Measurements from ENCODE around the gene TIMM13.
"Not testable (repeated sequence)": the region's sequence is repeated elsewhere in the genome, so short reads cannot be mapped to it uniquely, and the experiment has no call there.

TIMM13 gene

DNA sequence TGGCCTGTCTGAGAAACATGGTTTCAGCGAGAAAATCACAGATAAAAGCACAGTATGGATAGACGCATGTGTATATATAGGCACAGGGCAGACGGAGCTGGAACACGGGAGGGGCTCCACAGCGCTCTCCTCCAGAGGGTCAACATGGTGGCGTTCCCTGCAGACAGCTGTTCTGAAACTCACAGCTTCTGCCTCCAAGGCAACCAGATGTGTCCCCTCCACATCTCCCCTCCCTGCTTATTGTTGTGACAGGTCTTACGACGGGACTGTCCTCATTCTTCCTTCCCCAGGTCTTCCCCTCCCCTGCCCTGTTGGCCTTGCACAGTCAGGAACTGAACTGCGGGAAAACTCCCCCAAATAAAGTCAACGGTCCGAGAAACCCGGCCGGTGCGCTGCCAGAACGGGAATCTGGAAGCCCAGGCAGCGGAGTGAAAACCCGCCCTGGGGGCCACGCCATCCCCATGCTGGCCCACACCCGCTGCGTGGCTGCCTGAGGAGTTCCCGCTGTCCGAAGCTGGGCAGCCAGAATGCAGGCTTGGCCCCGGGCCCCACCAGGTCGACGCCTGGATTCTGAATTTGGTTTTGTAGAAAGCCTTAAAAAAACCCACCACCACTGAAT is 2.6 kb upstream of the TIMM13 start:
- no peak for DNase-seq

DNA sequence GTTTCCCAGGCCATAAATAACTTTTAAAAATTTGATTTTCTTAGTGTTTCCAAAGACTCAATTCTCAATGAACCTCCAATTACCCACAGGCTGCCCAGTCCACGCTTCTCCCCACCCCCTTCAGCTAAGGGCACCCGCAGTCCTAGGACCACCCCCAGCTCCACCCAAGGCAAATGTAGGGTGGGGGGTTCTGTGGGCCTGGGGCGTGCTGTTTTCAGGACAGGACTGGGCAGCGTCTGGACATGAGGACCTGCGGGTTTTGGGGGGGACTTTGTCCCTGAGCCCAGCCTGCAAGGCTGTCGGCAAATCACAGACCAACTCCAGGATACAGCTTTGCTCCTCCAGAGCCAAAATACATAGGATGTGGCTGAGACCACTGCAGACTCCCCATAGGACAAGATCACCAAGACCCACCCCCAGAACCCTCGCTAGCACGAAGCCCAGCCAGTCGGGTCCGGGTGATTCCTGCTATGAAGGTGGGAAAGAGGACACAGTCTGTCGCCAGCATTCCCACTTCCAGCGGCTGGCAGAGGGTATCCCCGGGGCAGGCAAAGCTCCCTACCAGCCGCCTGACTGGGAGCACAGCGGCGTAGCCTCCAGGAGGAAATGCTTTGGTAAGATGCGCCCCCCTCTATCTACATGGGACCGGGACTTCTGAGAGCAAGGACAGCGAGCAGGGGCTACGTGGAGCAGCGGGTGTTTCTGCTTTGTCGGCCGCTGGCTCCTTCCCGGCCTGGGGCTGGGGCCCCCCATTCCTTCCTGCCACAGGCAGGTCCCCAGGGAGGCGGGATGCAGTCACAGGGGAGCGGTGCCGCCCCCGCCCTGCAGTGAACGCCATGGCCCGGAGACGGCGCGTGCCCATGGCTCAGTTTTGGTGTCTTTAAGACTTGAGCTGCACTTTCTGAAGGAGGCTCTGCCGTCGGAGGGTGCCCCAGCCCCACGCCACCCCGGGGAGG is 1.6 kb upstream of the TIMM13 start:
- no peak for DNase-seq

DNA sequence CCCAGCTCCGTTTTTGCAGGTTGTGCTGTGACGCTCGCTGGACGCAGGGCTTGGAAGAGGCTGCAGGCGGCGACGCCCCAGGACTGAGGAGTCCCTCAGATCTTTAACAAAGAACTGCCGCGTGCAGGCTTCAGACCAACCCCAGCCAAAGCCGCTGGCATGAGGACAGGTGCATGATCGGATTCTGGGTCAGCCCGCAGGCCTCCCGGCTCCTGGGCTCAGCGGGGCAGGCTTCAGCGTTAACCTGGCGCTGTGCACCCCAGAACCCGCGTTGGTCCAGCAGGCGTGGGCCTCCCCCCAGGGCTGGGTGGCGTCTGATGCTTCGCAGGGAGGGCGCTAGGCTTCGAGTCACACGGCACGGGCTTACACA is 920 bp upstream of the TIMM13 start:
- DNase-seq, result peak; percentile 1

DNA sequence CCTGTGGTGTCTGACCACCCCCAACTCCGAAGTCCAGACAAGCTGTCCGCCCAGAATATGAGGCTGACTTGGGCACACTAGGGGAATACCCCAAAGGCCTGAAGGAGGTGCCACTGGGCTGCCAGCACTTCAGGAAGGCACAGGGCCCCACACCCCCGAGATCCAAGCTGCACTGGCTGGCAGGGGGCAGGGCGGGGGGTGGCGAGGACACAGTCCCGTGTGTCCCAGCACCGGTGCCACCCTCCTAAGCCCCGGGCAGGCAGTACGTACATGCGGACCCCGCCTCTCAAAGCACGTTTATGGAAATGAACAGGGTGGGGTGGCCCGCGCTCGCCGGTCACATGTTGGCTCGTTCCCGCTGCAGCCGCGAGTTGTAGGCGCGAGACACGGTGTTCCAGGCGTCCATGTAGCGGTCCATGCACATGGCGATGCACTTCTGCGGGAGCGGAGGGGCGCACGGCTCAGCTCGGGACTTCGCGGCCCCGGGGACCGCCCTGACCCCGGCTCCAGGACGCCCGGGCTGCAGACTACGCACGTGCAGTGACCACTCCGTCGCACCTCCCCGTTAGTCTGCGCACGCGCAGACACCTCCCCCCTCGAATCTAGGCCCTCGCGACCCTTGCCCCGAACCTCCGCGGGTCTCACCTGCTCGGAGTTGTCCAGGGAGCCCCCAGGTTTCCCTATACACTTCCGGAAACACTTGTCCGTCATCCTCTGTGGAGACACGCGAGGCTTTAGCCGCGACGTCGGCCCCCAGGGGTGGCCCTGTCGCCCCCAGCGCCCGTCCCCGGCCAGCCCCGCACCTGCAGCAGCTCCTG is 566 bp downstream of the TIMM13 start:
- DNase-seq, result peak; percentile 10

DNA sequence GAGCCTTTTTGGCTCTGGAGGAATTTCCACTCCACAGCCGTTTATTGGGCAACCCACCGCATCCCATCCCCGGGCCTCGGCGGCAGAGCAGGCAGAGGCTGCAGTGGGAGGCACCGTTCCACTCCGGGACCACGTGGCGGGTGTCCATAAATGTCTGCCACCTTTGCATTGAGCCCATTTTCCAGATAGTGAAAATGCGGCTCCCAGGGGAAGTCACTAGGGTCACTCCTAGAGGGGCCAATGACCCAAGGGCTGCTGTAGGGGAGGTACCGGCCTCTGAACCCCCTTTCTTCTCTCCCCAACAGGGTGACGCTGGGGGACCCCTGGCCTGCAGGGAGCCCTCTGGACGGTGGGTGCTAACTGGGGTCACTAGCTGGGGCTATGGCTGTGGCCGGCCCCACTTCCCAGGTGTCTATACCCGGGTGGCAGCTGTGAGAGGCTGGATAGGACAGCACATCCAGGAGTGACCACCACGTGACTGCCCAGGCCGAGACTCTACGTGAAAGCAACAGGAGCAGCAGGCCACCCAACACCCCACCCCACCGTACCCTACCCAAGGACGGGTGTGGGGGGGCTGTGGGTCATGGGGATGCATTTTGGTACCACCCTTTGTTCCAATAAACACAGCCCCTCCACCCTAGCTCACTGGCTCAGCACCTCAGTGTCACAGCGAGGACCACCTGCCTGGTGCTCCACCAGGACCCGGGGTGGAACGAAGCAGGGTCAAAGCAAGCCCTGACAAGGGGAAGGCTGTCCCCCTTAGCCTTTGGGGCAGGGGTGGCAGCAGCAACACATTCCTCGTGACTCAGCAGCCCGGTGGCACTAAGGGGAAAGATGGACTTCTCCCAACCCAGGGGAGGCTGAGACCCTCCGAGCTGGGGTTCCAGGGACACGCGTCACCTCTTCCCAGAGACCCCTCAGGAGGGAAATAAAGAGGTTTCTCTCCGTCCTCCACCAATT is 1.5 kb downstream of the TIMM13 start:
- DNase-seq, result no peak

DNA sequence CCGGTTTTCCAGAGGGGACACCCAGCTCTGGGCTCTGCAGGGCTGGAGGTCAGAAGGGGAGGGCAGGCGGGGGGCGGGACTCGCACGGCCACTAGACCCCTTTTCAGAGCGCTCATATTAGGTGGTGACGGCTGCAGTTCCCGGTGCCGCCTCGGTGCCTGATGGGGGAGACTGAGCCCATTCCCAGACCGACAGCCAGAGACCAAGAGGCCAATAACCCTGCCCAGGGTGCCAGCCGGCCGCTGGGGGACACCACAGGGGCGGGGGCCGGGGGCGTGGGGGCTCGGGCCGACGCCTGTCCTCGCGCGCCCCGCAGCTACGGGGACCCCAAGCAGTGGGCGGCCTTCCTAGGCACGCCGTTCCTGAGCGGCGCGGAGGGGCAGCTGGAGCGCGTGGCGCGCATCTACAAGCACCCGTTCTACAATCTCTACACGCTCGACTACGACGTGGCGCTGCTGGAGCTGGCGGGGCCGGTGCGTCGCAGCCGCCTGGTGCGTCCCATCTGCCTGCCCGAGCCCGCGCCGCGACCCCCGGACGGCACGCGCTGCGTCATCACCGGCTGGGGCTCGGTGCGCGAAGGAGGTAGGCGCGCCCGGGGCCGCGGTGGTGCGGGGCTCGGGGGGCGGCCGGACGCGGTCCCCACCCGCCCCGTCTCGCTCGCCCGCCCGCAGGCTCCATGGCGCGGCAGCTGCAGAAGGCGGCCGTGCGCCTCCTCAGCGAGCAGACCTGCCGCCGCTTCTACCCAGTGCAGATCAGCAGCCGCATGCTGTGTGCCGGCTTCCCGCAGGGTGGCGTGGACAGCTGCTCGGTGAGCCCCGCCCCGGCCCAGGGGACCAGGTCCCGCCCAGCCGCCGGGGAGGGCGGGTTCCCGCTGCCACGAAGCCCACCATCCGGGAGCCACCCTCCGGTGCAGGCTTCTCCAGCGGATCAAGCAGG is 2.4 kb downstream of the TIMM13 start:
- DNase-seq, result no peak

DNA sequence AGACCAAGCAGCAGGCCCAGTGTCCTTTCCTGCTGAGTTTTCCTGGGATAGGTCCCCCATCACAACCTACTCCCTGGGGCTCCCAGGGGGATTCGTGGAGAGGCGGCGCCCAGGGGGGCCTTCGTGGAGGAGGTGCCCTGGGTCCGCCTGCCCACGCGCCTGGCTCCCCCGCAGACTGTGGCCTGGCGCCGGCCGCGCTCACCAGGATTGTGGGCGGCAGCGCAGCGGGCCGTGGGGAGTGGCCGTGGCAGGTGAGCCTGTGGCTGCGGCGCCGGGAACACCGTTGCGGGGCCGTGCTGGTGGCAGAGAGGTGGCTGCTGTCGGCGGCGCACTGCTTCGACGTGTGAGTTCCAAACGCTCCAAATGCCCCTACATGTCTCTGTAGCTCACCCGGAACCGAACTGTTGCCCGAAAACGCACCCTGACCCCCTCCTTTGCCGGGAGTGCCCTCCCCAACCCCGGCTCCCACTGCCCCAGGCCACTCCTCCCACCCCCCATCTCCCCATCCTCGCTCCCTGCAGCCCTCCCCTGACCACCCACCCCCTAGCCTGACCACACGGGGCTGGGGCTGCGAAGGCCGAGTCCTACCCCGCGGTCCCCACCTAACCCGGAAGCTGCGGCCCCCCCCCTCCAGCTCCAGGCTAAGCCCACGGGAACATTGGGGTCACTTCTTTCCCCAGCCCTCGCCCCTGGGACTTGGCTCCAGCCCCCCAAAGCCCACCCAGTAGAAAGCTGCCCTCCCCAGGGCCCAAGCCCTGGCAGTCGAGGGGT is 3.3 kb downstream of the TIMM13 start:
- no peak for DNase-seq

DNA sequence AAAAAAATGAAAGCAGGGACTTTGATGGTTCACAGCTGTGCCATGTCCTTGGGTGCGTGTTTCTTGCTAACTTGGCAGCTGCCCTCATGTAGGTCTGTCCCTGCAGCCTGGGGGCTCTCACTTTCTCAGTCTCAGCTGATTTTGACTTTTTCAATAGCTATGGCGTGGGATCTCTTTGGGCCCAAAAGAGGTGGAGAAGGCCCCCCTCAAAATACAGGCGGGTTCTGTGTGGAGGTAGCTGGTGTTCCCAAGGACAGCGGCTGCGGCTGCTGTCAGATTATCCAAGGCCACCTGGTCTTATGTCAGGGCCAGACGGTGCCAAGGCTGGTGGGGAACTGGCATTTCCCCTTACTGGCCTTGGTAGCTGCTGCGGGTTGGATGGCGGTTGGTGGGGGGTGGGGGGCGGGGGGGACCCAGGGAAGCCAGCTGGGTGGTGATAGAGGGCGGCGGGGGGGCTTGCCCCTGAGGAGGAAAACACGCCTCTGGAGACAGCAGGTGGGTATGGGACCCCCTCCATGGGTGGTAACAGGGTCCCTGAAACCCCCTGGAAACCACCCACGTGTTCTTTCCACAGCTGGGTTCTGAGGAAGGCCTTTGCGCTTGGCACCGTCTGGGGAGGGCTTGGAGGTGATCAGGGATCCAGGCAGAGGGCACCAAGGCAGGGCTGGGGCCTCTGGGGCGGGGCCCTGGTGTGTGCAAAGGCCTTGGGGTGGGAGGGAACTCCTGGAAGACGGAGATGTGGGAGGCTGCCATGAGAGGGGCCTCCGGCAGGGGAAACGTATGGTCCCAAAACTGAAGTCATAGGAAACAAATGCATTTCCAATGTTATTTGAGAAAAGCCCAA is 4.1 kb downstream of the TIMM13 start:
- DNase-seq, result no peak

DNA sequence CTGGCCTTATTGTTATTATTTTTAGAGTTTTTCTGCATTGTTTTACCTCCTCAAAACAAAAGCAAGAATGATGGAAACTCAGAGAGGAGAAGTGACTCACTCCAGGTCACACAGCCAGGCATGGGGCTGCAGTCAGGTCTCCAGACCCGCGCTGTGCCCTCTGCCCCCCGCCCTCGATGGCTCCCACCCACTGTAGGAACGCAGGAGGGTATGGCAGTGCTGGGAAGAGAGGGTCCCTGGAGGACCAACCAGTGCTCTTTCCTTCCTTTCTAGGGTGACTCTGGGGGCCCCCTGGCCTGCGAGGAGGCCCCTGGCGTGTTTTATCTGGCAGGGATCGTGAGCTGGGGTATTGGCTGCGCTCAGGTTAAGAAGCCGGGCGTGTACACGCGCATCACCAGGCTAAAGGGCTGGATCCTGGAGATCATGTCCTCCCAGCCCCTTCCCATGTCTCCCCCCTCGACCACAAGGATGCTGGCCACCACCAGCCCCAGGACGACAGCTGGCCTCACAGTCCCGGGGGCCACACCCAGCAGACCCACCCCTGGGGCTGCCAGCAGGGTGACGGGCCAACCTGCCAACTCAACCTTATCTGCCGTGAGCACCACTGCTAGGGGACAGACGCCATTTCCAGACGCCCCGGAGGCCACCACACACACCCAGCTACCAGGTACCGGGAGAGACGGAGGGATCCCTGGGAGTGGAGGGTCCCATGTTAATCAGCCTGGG is 5.6 kb downstream of the TIMM13 start:
- no peak for DNase-seq

DNA sequence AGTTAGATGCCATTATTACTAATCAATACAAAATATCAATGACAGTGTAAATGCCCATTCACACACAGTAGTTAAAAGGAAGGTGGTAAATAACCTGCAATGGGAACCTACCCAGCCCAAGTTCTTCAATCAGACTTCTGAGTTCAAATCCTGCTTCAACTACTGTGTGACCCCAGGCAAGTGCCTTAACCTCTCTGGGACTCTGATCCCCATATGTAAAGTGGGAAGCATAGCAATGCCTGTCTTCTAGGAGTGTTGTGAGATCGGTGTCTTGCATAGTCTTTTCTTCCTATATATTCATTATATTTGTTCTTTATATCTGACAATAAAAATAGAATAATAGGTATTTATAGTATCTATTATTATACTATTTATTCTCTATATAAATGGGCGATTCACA is 6.9 kb downstream of the TIMM13 start:
- no peak for DNase-seq

DNA sequence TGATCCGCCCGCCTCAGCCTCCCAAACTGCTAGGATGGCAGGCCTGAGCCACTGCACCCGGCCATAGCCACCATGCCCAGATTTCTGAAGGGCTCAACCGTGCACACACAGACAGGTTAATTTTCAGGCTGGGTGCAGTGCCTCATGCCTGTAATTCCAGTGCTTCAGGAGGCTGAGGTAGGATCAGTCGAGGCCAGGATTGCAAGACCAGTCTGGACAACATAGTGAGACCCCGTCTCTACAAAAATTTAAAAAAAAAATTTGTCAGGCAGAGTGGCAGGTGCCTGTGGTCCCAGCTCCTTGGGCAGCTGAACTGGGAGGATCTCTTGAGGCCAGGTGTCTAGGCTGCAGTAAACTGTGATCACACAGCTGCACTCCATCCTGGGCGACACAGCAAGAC is 7.6 kb downstream of the TIMM13 start:
- no peak for DNase-seq

DNA sequence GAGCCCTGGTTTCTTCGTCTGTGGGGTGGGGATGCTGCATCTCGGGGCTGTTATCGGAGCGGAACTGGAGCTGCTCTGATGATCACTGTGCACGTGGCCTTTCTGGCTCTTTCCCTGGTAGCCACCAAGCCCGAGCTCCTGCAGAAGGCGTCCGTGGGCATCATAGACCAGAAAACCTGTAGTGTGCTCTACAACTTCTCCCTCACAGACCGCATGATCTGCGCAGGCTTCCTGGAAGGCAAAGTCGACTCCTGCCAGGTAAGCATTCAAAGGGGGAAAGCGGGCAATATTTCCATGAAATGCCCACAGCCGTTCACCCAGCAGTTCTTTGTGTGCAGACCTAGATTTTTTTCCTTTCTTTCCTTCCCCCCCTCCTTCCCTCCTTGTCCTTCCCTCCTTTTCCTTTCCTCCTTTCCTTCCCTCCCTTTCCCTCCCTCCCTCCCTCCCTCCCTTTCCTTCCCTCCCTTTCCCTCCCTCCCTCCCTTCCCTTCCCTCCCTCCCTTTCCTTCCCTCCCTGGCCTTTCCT is 9.4 kb downstream of the TIMM13 start:
- no peak for DNase-seq

DNA sequence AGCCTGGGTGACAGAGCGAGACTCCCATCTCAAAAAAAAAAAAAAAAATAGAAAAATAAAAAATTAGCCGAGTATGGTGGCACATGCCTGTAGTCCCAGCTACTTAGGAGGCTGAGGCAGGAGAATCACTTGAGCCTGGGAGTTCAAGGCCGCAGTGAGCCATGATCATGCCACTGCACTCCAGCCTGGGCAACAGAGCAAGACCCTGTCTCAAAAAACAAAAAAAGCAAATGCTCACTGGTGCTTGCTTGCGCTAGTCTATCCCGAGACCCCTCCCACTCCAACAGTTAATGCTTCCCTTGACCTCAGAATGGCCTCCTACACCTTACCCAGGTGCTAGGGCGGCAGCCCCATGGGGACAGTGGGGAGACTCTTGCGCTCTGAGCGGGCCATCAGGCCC is 9.9 kb downstream of the TIMM13 start:
- DNase-seq, result not testable (repeated sequence)

DNA sequence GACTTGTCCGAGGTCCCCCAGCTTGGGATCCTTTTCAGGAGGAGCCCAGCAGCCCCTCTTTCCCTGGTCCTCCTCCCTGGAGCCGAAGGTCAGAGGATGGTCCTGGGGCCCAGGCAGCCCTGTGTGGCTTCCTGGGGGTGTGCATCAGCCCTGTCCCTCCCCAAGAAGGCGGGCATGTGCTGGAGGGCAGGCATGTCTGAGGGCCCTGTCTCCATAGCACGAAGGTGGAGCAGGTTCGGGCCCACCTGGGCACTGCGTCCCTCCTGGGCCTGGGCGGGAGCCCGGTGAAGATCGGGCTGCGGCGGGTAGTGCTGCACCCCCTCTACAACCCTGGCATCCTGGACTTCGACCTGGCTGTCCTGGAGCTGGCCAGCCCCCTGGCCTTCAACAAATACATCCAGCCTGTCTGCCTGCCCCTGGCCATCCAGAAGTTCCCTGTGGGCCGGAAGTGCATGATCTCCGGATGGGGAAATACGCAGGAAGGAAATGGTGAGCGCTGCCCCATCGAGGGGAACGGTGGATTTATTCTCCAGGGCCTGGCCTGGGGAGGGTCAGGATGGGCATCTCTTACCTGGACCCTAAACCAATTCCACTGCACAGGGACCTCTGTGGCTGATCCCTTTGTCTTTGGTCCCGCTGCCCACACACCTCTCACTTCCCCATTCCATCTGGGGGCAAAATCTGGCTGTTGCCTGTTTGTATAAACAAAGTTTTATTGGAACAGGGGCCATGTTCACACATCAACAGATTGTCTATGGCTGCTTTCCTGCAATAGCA is 10.9 kb downstream of the TIMM13 start:
- no peak for DNase-seq

DNA sequence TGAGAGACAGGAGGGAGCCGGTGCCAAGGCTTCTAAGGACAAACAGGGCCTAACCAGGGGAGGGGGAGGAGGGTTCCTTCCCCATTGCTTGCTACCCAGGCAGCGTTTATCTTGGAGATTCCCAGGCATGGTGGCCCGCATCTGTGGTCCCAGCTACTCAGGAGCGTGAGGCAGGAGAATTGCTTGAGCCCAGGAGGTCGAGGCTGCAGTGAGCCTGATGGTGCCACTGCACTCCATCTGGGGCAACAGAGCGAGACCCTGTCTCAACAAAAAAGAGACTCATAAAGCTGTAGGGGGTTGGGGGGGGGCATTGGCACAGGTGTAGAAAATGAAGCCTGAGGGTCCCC is 11.4 kb downstream of the TIMM13 start:
- DNase-seq, result no peak

DNA sequence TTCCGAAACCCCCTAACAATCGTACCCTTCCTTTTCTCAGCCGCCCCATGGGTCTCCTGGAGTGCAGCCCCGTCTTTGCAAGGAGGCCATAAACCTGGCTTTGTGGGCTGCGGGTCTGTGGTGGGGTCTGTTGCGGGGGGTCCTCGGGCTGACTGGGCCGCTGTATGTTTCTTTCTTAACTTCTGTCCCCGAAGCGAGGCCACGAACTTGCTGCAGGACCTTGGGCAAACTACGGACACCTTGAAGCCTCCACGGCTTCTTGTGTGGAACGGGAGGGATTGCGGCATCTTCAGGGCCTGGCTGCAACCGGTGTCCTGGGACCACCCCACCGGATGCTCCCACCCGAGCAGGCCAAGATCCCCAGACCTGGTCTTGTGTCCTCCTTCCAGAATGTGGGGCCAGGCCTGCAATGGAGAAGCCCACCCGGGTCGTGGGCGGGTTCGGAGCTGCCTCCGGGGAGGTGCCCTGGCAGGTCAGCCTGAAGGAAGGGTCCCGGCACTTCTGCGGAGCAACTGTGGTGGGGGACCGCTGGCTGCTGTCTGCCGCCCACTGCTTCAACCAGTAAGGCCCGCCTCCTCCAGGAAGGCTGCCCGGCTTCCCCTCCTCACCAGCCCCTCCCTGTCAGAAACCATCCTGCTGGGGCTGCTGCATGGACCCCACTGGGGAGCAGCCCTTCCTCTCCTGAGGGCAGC is 12.0 kb downstream of the TIMM13 start:
- DNase-seq, result no peak

DNA sequence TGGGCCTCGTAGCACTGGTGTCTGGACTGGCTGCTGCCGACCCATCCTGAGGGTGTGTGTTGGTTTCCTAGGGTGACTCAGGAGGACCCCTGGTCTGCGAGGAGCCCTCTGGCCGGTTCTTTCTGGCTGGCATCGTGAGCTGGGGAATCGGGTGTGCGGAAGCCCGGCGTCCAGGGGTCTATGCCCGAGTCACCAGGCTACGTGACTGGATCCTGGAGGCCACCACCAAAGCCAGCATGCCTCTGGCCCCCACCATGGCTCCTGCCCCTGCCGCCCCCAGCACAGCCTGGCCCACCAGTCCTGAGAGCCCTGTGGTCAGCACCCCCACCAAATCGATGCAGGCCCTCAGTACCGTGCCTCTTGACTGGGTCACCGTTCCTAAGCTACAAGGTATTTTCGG is 13.8 kb downstream of the TIMM13 start:
- no peak for DNase-seq

All from NCI-H774 (cell line).